ENCODE results near the gene ABCB9.
A peak's percentile ranks its signal among the peaks of the same experiment; 100 is the strongest.

Gene ABCB9

DNA sequence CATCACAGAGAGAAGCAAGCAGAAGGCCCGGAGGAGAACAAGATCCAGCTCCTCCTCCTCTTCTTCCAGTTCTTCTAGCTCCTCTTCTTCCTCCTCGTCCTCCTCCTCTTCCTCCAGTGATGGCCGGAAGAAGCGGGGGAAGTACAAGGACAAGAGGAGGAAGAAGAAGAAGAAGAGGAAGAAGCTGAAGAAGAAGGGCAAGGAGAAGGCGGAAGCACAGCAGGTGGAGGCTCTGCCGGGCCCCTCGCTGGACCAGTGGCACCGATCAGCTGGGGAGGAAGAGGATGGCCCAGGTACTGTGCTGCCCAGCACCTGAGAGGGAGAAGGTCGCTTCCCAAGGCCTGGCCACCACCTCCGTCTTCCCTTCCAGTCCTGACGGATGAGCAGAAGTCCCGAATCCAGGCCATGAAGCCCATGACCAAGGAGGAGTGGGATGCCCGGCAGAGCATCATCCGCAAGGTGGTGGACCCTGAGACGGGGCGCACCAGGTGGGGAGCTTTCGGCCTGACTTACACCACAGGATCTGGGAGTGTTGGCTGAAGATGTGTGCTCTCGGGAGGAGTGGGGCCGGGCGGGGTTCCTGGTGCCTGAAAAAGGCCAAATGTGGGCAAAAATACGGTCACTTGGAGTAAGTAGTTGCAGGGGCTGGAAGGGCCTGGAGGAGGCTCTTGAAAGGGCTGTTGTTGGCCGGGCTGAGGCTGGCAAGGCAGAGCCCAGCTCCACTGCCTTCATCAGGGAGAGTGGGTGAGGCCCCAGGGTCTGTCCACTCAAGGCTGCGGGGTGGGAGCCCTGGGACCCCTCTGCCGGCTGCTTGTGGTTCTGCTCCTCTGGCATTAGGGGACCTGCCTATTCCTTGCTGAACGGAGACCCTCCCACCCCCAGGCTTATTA is 15.6 kb upstream of the ABCB9 start:
- DNase-seq: no peak

DNA sequence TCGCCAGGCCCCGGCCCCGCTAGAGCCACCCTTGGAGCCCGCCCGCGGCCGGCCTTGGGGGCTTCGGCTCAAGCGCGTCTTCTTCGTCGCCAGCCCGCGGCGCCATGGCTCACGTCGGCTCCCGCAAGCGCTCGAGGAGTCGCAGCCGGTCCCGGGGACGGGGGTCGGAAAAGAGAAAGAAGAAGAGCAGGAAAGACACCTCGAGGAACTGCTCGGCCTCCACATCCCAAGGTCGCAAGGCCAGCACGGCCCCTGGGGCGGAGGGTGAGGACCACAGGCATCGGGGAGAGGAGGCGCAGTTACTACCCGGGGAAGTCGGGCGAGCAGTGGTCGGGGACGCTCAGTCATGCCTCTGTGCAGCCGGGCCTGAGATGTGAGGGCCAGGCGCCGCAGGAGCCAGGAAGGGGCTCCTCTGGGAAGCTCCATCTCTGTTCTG is 14.8 kb upstream of the ABCB9 start:
- no peak for DNase-seq

DNA sequence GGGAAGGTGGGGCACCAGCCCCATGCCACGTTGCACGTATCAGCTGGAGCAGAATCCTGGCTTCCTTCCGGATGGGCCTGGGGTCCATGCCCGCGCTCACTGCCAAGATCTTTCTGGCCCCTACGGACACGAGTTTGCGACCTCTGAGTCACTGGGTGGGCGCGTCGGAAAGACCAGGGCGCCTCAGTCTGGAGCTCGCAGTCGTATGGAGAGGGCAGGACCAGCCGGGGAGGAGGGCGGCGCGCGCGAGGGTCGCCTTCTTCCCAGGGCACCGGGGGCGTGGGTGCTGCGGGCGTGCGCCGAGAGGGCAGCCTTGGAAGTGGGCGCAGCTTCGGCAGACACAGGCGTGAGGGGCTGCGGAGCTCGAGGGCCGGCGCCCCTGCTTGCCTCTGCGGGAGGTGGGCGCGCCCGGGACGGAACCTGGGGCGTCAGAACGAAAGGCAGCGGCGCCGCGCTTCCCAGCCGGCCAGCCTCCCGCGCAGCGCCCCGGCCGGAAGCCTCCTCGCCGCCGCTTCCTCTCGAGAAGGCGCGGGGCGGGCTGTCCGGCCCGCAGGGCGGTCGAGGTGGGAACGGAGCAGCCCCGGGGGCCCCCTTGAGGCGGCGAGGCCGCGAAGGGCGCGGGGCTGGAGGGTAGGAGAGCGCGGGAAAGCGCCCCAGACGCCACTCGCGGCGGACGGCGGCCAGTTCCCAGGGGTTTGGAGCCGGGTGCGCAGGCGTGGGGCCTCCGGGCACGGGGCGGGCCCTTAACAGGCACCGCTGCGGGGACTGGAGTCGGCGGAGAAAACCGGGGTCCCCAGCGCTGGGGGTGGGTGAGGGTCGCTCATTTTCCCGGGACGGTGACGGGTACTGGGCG is 14.1 kb upstream of the ABCB9 start, which contains the start of gene ARL6IP4:
Gene ARL6IP4 (plus strand): TSS at position 499 of the 853 bp plus-strand sequence. CDS start 459 bp downstream, outside the sequence.
- DNase-seq: peak; percentile 24 to 46

DNA sequence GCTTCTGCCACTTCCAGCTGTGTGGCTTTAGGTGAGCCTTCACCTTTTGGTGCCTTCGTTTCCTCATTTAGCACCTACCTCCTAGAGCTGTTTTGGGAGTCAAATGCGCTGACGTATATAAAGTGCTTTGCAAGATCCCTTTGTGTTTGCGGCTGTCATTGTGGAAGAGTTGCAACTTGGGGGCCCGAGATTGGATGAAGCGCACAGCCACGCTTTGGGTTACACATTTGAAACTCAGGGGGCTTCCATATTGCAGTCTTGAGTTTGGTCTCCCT is 13.6 kb upstream of the ABCB9 start:
- DNase-seq: no peak

DNA sequence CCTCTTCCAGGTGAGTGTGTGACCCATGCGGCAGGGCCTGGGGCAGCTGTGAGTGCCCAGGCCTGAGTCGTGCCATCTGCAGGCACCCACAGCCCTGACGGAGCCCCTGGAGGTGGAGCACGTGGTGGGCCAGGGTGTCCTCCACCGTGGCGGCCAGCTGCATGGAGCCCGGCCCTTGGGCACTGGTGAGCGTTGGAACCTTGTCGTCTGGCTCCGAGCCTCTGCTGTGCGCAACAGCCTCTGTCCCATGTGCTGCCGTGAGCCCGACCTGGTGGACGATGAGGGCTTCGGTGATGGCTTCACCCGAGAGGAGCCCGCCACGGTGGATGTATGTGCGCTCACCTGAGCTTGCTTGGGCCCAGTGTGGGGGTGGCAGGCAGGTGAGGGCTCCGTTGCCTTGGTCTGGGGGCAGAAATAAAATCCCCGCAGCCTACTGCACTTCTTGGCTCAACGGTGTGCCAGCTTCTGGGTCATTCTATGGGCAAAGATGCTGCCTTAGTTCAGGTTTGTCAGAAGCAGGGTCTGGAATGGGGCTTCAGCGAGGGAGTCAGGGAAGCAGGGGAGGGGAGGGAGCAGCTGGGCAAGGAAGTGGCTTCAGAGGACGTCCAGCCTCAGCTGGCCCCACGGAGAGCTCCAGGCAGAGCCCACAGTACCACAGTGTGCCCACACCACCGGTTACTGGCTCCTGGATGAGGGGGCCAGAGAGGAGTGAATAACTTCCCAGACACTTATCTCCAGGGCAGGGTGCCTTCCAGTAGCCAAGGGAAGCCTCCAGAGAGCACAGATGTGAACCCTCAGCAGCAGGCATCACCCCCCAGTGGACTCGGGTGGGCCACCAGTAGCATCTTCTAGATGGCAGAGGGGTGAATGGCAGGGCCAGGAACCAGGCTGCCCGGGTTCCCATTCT is 13.0 kb upstream of the ABCB9 start:
- no peak for DNase-seq

DNA sequence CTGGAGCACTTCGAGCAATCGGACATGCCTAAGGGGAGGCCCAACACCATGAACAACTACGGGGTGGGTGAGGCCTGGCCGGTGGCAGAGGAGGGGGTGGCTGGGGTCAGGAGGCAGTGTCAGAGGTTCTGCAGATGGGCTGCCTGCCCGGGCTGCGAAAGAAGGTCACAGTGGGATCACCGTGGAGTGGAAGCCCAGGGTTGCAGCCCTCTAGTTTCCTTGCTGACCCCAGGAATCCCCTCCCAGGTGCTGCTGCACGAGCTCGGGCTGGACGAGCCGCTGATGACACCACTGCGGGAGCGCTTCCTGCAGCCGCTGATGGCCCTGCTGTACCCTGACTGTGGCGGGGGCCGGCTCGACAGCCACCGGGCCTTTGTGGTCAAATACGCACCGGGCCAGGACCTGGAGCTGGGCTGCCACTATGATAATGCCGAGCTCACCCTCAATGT is 12.3 kb upstream of the ABCB9 start:
- no peak for DNase-seq

DNA sequence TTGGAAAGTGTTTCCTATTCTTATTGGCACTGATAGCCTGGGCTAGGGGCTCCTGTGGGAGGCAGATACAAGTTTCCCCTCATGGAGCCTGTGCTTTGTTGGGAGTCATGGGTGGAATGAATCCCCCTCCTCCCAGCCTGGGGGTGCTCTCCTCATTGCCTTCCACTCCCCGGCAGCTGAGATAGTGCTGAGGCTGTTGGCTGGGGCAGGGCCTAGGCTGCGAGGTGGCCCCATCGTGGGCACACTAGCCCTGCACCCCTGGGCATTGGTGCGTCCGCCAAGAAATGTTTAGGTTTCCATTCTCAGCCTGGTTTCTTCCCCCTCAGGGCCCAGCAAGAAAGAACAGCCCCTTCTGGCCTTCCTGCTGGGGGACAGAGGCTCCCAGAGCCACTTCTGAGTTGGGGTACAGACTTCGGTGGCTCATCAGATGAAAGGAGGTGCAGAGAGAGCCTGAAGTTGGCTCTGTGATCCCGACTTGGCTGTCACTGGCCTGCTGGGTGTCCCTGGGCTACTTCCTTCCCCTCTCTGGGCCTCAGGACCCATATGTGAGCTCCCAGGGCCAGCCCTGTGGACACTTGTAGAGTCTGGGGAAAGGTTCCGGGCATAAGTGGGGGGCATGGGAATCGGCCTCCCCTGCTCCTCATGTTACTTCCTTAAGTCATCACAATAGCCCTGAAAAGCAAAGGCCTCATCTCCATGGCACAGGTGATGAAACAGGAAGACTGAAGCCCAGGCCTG is 11.6 kb upstream of the ABCB9 start:
- DNase-seq: no peak

DNA sequence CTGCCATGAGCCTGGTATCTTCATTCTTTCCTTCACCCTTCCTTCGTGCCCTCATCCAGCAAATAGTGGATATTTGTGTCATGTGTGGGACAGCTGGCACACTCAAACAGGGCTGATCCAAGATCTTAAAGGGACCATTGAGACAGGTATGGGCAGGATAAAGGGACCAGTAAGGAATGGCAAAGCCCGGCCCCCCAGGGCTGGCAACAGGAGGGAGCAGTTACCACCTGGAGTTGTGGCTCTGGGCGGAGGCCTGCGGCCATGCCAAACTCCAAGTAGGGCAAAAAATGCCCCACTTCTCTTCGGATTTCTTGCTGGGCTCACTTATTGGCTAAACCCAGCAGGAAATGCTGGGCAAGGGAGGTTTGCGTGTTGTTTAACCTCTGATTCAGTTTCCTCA is 10.9 kb upstream of the ABCB9 start:
- no peak for DNase-seq

DNA sequence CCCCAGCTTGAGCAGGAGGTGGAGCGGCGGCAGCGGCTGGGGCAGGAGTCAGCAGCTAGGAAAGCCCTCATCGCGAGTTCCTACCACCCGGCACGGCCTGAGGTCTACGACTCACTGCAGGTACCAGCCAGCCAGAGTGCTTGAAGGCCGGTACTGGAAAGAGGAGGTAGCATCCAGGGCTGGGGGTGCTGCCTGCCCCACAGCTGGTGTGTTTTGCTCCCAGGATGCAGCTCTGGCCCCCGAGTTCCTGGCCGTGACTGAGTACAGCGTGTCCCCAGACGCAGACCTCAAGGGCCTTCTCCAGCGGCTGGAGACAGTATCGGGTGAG is 10.3 kb upstream of the ABCB9 start:
- no peak for DNase-seq

DNA sequence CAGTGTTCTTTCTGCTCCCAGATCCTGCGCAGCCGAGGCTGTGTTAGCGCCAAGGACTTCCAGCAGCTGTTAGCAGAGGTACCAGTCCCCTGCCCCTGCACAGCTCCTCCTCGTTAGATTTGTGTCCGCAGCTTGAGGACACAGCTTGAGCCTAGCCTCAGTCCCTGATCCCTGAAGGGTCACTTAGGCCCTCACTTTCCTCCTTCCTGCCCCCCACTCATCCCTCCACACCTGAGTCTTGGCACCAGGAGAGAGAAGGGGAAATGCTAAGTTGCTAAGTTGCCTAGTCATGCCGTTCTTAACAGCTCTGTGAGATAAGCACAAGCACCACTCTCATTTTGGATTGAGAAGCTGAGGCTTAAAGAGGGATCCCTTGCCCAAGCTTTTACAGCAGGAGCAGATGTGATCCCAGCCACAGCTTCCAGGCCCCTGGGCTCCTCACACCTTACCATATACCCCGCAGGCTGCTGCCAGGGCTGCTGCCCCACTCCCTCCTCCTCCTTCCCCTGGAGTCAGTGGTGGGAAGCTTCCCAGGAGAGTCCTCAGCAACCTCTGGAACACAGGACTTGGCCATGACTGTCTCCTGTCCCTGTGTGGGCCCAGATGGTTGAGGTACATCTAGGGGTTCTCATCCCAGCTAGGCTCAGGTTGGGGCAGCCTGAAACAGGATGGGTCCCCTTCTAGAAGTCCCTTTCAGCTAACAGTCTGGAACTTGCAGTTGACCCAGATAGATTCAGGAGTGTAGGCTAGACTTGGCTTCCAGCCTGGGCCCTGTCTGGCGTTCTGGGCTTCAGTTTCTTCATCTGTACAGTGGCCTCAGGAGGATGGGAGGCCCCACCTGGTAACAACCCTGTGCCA is 9.8 kb upstream of the ABCB9 start:
- DNase-seq: no peak

DNA sequence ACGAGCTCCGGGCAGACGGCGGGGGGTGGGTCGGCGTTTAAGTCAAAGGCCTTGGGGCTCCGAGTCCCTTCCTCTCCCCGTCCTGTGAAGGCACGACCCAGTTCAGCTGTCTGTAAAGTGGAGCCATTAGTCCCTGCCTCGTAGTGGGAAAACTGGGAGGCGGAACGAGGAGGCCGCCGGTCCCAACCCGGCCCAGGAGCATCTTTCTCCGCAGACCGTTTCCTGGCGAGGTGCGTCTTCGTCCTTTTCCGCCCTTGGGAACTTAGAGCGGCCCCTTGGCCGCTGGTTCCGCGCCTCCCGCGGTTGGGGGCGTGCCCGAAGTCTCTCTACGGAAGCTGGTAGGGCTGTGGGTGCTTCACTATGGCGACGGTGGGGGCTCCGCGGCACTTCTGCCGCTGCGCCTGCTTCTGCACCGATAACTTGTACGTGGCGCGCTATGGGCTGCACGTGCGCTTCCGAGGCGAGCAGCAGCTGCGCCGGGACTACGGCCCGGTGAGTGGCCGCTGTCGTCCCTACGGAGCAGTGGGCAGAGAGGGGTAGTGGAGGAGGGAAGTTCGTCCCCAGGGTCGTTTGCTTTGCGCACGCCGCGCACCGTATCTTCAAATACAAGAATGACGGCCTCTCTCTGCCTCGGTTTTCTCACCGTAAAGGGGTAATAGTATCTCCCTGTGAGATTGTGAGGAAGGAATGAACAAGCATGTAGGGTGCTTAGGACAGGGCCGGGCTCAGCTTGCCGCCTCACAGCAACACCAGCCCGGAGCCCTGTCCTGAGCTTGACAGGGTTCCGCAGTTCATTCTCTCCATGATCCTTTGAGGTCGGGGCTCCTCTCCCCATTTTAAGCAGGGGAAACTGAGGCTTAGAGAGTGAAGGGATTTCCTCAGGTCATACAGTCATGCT is 8.9 kb upstream of the ABCB9 start, which contains the start of gene OGFOD2:
Gene OGFOD2 (plus strand): TSS at position 353 of the 898 bp plus-strand sequence. CDS start 8 bp downstream, at position 361.
- DNase-seq: peak; percentile 86 to 89

DNA sequence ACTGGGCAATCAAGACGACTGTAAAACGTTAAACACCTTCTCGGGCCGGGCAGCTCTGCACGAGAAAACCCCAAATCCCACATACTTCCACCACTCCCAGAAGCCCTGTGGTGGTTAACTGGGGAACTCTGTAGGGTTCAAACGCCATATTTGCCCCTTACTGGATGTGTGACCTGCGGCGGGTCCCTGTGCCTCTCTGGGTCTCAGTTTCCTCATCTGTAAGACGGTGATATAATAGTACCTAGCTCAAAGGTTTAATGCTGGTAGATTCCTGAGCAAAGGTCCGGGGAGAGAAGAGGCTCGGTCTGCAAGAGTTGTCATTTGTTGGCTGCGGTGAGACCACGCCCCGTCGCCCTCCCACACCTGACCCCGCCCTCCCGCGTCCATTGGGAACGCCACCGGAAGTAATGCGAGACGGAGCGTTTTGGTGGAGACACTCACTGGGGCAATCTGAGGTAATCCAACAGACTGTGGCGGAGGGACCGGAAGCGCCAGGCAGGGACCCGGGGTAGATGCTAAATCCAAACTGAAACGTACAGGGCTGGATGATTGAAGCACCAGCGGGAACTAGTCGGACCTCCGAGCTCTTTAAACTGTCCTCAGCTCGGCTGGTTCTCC is 8.1 kb upstream of the ABCB9 start:
- peak; percentile 91 to 95 for DNase-seq

DNA sequence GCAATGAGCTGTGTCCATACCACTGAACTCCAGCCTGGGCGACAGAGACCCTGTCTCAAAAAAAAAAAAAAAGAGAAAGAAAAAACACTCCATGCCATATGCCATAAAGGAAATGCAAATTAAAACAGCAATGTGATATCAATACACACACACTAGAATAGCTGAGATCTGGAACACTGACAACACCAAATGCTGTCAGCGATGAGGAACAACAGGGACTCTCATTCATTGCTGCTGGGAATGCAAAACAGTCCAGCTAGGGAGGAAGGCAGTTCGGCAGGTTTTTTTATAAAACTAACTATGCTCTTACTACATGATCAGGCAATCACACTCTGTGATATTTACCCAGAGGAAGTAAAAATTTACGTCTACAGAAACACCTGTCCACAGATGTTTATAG is 3.4 kb upstream of the ABCB9 start:
- DNase-seq: no peak

DNA sequence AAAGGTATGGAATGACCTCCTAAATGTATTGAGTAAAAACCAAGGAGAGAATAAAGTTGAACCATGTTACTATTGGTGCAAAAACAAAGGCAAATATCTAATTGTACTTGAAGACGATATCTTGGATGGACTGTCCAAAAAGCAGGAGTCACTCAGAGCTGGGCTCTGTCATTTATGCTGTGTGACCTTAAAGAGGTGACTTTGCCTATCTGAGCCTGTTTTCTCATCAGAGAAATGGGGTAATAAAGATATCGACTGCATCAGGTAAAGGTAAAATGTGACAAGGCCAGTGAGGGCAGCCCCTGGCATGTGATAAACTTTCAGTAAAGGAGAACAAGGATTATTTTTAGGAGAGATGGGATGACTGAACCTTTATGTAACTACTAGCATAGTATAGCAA is 1.8 kb upstream of the ABCB9 start:
- DNase-seq: no peak

DNA sequence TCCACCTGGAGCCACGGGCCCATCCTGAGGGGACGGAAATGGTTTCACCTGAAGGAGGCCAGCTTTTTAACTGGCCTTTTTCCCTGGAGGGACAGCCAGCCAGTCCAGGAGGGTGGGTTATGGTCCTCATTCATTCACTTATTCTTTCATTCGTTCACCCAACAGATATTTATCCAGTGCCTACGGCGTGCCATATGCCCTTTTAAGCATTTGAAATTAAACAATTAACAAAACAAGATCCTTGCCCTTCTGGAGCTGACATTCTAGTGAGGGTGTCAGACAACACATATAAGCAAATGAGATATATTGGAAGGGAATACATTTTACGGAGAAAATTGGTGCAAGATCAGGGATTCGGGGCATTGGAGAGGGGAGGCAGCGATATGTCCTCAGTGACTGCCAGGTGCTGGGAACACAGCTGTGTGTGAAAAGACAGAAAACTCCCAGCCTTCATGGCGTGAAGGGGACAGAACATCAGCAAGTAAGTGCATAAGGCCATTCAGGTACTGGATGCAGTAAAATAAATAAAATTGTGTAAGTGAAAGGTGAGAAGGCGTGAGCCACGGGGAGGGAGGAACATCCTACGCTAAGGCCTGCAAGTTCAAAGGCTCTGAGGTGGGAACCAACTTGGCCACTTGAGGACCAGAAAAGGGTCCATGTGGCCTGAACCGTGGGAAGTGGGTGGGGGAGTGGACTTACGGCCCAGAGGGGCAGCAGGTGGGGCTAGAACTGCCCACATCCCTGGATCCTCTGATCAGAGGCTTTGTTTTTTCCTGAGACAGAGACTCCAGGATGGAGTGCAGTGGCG is 684 bp upstream of the ABCB9 start:
- DNase-seq: no peak

DNA sequence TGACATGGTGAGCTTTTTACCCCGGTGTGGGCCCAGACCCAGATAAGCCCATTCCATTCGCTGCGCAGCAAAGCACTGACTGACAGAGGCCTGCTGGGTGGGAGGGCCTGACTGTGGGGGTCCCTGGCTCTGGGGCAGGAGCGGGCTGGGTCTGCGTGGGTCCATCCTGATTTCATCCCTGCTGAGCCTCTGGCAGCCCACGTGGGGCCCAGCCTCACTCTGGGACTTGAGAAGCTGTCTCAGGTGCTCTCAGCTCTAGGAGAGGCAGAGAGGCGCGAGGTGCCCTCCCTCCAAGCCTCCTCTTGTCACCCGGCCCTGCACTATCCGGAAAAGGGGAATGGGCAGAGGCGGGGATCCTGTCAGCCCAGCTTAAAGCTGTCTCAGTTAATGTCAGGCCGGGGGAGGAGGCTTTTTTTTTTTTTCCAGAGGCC is 927 bp downstream of the ABCB9 start:
- DNase-seq: no peak

DNA sequence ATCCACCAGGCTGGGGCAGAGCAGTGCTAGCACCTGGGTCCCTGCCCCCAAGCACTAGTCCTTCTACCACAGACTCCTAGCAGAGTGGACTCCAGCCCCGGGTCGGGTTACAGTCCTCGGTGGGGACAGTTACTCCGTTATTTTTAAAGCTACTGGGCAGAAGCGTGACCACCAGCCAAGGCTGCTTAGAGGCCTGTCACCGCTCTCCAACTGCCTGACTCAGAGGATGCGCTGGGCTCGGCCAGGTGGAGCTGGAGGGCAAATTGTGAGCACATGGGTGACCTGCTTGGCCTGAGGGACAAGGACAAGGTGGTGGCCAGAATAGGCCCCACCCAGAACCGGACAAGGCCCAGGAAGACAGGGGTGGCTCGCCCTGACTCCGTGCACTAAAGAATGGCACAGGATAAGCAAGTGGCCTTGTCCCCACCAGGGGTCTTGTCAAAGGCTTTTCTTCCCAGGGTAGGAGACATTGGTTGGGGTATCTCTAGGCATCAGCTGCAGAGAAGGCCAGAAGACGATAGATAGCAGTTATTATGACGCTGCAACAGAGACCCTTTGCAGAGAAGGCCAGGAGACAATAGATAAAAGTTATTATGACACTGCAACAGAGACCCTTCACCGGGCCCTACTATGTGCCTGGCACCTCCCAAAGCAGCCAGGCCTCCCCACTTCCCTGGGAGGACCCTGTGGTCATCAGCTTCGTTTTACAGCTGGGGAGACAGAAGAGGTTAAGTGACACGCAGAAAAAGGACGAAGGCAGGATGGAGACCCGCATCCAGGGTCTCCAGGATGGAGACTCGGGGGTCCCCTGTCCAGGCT is 1.6 kb downstream of the ABCB9 start:
- DNase-seq: no peak

DNA sequence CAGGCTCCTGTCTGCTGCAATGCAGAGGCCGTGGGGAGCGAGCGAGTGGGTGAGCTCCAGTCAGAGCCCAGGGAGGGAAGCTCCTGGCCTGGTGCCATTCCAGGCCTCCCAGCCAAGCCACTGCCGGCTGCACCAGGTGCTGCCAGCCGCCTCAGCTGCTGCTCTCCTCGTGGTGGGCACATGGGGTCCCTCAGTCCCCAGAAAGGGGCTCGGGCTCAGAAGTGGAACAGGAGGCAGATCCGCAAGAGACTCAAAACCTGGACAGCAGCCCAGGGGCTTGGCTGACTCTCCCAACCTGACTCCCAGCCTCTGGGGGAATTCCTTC is 2.4 kb downstream of the ABCB9 start:
- no peak for DNase-seq

All from AML-193 (cell line).